Activated T-cell treated with anti-CD3 and anti-CD28 coated beads for 48 hours (primary cell): ENCODE measurements around the gene RAB40B.

Experiments
- DNase-seq: peaks from one replicate; pipeline ENCODE4 v3.0.0-alpha.2; 2020; ENCODE audit warnings: low read depth

The RAB40B gene

DNA sequence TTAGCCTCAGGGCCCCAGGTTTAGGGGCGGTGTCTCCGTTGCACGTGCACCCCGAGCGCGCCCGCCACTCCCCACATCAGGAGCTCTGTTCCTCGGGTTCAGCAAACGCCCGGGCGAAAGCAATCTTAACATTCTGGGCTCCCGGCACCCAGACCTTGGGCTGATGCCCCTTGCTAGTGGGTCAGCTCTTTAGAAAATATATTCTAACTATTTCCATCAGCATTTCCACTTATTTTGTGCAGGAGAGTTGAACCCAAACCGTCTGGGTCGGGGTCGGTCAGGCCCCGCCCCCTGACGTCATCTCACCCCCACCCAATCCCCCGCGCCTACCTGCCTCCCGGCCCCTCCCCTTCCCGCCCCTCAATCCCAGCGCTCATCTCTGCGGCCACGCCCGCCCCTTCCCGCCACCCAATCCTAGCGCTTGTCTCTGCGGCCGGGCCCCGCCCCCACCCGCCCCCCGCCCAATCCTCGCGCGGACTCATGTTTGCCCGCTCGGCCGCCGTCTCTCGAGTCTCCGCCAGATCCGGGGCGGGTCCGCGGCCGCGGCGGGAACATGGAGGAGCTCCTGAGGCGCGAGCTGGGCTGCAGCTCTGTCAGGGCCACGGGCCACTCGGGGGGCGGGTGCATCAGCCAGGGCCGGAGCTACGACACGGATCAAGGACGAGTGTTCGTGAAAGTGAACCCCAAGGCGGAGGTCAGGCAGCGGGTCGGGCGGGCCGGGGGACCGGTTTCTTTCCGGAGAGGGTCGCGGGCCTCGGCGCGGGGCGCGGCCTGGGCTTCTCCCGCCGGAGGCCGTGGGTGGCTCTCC is 17.9 kb upstream of the RAB40B start, which contains the start of gene FN3KRP:
Gene FN3KRP (plus strand): TSS at position 504 of the 808 bp plus-strand sequence. CDS start 50 bp downstream, at position 554.
- DNase-seq, result peak; percentile 92

GRCh38 chr17:82713071-82713723 is 14.7 kb upstream of the RAB40B start:
- DNase-seq, result no peak

DNA sequence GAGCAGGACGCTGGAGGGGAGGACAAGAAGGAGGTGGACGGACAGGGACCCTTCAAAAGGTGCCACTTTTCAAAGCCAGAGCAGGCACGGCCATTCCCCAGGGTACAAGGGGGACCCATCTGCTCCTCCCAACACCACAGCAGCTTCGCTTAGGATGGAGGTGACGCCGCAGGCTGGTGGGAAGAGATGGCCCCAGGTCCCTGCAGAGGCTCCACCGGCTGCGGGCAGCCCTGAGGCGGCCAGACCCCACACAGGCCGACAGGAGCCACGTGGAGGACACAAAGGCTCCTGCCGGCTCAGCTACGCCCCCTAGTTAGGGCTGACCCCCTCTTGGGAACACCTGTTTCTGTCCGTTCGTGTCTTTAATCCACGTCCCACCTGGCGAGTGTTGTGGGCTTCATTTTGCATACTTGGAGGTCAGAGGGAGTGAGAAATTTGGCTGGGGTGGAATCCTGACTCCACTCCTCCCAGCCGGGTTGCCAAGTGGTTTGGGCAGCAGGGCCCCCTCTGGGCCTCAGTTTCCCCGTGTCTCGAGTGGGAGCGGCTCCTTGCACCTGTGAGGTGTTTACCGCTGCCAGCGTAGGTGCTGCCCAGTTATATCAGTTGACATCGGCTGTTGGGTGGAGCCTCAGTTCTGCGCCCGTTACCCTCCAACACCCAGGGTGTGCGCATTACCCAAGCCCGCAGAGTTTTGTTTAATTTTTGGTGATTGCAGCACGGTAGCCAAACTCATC is 12.2 kb upstream of the RAB40B start:
- DNase-seq, result no peak

DNA sequence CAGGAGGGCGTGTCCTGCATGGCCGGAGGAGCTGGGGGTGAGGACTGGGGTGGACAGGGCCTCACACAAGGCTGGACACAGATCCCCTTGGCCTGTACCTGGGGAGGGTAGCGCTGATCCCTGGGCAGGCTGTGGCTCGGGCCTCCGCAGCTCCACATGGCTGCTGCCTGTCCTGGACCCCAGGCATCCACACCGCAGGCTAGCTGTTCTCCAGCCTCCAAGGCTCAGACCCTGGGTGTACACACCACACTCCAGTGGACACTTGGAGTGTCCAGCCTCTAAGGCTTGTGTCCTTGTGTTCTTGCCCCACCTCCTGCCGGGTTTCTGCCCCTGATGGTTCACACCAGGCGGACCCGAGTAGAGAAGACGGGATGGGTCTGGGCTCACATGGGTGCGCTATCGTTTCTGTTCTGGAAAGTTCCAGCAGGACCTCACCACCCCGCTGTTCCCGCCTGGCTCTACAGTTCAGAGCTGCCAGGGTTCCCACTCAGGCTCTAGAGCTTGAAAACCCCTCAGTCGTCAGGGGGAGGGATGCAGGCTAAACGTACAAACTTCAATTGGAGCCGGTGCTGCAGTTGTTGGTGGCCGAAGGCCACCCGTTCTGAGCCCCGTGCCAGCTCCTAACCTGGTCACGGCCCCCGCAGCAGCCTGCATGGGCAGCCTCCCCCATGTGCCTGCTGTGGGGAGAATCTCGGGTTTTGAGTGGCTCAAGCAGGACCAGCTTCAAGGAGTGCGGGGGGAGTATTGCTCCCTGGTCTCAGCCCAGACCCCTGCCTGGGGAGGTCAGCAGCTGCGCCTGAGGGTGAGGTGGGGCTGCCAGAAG is 11.4 kb upstream of the RAB40B start:
- no peak for DNase-seq

- no peak for DNase-seq
Measured at GRCh38 chr17:82709024-82709675, 10.7 kb upstream of the RAB40B start.

- no peak for DNase-seq
Measured at GRCh38 chr17:82705756-82706155, 7.3 kb upstream of the RAB40B start.

- DNase-seq, result no peak
Measured at GRCh38 chr17:82704886-82705285, 6.4 kb upstream of the RAB40B start.

DNA sequence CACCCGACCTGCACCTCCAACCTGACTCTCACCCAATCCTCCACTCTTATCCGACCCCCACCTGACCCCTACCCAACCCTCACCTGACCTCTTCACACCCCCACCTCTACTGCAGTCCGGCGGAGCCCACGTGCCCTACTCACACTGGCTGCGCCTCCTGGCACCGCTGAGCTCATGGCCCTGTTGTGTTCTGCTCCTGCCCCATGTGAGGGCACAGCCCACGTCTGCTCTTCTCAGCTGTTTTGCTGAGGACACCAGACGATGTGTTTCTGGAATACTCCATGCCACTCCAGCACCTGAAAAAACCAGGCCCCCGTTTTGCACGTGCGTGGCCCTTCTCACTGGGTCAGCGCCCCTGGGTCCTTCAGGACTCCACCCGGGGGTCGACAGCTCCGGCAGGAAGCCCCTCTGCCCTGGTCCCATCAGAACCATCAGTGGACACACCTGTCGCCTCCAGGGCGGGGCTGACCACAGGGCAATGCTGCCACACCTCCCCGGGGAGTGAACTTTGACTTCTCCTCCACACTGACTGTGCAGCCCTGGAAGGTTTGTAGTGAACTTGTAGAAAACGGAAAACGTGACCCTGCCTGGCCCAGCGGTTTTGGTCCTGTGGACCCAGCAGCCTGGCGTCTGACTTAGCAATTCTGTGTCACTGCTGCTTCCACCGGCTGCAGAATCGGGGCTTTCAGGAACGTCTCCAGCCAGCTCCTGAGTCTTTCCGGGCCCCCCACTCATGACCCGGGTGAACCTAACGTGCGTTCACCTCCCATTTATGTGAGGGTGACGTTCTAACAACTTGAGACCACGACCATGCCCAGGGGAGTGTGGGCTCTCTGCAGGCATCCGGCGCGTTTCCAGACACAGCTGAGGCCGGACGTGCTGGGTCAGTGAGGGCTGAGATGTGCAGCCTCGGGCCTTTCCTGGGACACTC is 5.7 kb upstream of the RAB40B start:
- DNase-seq, result no peak

- no peak for DNase-seq
Measured at GRCh38 chr17:82703036-82703745, 4.7 kb upstream of the RAB40B start.

- DNase-seq, result no peak
Measured at GRCh38 chr17:82702231-82702927, 3.9 kb upstream of the RAB40B start.

GRCh38 chr17:82699551-82699950 is 1.1 kb upstream of the RAB40B start:
- no peak for DNase-seq

- no peak for DNase-seq
Measured at GRCh38 chr17:82698974-82699442, 510 bp upstream of the RAB40B start.

- no peak for DNase-seq
Measured at GRCh38 chr17:82697808-82698064, 762 bp downstream of the RAB40B start.

DNA sequence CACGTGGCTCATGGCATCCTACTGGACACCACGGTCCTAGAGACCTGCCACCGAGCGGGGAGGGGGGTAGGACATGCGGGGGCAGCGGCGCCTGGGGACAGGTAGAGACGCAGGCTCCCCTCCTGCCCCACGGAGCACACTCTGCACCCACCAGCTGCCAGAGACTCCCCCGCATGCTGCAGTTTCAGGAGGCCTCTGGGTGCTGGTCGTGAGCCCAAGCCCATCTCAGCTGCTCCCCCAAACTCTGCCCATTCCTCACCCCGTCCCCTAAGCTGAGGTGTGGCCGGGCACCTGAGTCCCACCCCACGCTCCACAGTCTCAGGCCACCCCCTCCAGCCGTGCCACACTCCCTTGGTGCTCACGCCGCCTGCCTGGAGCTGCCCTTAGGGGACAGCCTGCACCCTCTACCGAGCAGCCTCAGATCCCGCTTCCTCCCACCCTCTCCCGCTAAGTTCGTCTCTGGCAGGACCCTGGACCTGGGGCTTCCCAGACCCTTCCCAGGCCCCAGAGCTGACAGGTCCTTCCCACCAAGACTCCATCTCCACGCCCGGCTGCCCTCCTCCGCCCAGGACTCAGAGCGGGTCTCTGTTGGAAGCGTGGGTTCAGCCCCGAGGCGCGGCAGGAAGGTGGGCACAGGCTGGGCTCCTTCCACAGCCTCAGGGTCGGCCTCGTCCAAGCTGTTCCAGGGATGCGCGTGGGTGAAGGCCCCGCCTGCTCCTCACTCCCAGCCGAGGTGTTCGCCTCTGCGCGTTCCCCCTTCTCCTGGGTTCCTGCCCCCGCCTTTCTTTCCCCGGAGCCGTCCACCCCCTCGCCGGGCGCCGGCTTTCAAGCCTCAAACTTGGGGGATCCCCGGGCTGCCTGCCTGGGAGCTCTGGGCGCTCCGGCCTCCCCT is 1.3 kb downstream of the RAB40B start:
- DNase-seq, result no peak

DNA sequence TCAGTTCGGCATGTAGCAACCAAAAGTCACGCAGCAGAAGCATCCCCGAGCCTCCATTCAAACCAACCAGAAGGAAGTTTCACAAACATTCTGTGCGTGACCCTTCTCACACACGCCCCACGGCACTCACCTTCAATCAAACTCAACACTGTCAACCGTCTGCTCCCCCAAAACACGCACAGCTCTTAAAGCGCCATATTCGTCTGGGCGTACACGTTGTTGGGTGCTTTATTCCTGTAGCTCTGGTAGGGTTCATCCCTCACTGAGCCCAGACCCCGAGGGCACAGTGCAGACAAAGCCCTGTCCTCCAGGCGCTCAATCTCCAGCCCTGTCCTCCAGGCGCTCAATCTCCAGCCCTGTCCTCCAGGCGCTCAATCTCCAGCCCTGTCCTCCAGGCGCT is 2.2 kb downstream of the RAB40B start:
- no peak for DNase-seq

DNA sequence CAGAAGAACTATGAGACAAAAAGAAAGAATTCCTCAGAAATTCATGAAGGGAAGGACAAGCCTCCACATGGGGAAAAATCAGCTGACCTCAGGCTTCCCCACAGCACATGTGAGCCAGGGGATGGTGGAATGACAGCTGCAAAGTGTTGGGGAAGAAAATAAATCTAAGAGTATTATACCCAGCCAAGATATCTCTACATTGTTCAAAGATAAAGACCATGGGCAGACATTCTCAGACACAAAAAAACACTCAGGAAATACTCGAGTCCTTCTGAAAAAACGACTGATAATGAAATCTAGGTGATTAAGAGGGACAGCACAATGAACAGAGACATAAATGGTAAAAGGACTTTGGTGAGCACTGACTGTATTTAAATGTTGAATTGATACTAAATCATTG is 3.9 kb downstream of the RAB40B start:
- no peak for DNase-seq

DNA sequence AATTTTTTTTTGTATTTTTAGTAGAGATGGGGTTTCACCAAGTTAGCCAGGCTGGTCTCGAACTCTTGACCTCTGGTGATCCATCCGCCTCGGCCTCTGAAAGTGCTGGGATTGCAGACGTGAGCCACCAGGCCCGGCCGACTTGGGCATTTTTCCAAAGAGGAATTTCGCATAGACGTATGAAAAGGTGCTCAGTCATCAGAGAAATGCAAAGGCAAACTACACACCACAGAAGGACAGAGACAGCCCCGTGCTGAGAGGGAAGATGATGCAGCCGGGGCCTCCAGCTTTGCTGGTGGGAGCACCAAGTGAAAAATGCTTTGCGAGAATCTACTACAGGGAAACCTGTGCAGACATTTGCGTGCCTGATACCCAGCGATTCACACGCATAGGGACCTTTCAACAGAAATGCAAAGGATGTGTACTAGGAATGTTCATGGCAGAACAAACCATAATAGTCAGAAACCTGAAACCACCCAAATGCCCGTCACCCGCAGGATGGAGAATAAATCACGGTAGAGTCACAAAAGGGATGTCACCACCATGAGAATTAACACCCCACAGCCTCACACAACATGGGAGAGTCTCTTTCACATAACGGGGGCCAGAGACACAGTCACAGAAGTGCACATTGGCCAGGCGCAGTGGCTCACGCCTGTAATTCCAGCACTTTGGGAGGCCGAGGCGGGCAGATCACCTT is 5.2 kb downstream of the RAB40B start:
- DNase-seq, result no peak

DNA sequence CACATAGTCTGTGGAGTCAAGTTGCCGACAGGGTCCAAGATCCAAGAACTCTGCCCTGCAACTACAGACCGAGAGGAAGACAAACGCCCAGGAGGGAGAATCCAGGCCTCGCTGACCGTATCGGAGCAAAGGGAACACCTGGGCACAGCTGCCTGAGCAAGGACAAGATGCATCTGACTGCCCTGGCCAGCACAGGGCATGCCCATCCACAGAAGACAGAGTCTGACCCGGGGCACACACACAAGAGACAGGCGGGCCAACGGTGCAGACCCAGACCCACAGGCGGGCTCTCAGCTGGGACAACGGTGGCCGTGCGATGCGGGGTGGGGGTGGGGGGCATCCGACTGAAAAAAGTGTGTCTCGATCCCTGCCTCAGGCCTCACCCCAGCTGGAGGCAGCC is 6.2 kb downstream of the RAB40B start:
- no peak for DNase-seq
